ENCODE data around the gene WDR45B. TPM values are rescaled to one million over a fixed set of nuclear protein-coding genes. Genes with fewer than 3 reads are reported as not detected.

WDR45B gene
- total and polyA plus RNA-seq, 2 donors (not counting 3 experiments of a cell fraction or from before 2014, with no cell fraction given): 62.0 to 76.7 TPM

DNA sequence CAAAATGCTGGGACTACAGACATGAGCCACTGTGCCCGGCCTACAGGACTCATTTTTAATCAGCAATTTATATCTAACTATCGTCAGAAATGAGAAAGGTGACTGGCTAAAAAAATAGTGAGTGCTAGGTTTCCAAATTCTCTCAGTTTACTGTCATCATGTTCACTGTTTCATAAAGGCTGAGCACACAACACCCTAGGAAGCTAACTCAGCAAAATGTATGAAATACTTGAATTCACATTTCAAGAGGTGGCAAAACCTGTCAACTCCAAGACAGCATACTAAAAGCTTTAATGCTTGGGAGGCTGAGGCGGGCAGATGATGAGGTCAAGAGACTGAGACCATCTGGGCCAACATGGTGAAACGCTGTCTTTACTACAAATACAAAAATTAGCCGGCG is 16.7 kb downstream of the WDR45B start:
- FAIRE-seq: peak; percentile 43
- no peak overlapping the region for H3K27ac ChIP-seq (ENCODE audit: insufficient read depth, low read depth, low read length)
- dilution Hi-C loops (cut with MboI; ENCODE audit: extremely low pct_ligation_motif_present, low sequenced_read_pairs) (no loop called here), intact Hi-C loops (cut with micrococcal nuclease) (no loop called here)
- H3K27me3 ChIP-seq (ENCODE audit: control insufficient read depth in 2 of 2, insufficient read depth in 2 of 2, low read length in 2 of 2): no peaks in the 10 kb centered on the region
- POLR2A ChIA-PET: no interaction called here
- no peaks in the 10 kb centered on the region for H4K20me1 ChIP-seq (replicated peaks; ENCODE audit: control insufficient read depth, extremely low read depth, insufficient read depth, low read length)
- no peaks in the 10 kb centered on the region for H3K9me3 ChIP-seq (replicated peaks; ENCODE audit: control insufficient read depth, insufficient read depth, low read length)
- H3K9me1 ChIP-seq (replicated peaks; ENCODE audit: control insufficient read depth, extremely low read depth, insufficient read depth, low read length): no peaks in the 10 kb centered on the region
- H3K79me2 ChIP-seq (ENCODE audit: control insufficient read depth, insufficient read depth, low read length): peaks cover 37% of the 10 kb centered on the region
- H3K4me2 ChIP-seq (ENCODE audit: insufficient read depth, low read length): no peak overlapping the region
- no TSS peak for BruUV-seq (replicated peaks)
- H3K4me3 ChIP-seq (replicated peaks in 1 of 3; ENCODE audit: insufficient read depth in 1 of 3, low read depth in 1 of 3, low read length in 3 of 3): no peak overlapping the region
- peaks cover 3 to 24% of the 10 kb centered on the region in 2 experiments for H3K36me3 ChIP-seq (ENCODE audit: control insufficient read depth in 2 of 2, extremely low read depth in 1 of 2, insufficient read depth in 2 of 2, low read length in 2 of 2)
- no peak for DNase-seq (ENCODE audit: low read depth, low spot score)
- CTCF ChIA-PET: interaction anchor here (0.9 kb wide), 1 partner anchor 9 kb away, joined by 3 read pairs; no protein-coding TSS in a partner anchor
- H3K9ac ChIP-seq (replicated peaks; ENCODE audit: extremely low read depth, insufficient read depth, low read length): no peak overlapping the region
- H3K4me1 ChIP-seq (ENCODE audit: control insufficient read depth, extremely low read depth, insufficient read depth, low read length): no peaks in the 10 kb centered on the region
- TF ChIP-seq EZH2 (IDR thresholded peaks at IDR 0.05; ENCODE audit: borderline replicate concordance, low read depth, low read length, severe bottlenecking) (no peak), JUN (IDR thresholded peaks at IDR 0.05; ENCODE audit: borderline replicate concordance, insufficient read depth, insufficient read length, low read depth) (no peak), FOS (IDR thresholded peaks at IDR 0.05; ENCODE audit: borderline replicate concordance, insufficient read depth, low read length) (no peak), POLR2AphosphoS5 (IDR thresholded peaks at IDR 0.05; ENCODE audit: insufficient read depth, low read depth, low read length) (no peak), MYC (IDR thresholded peaks at IDR 0.05; ENCODE audit: low read depth, low read length) (no peak), POLR2A (IDR thresholded peaks at IDR 0.05; ENCODE audit: low read depth, low read length) (no peak), GATA2 (IDR thresholded peaks at IDR 0.05; ENCODE audit: insufficient read depth, insufficient read length, low read depth, low read length) (no peak)
- TF ChIP-seq, protein P1, sequence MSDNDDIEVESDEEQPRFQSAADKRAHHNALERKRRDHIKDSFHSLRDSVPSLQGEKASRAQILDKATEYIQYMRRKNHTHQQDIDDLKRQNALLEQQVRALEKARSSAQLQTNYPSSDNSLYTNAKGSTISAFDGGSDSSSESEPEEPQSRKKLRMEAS (IDR thresholded peaks at IDR 0.05; ENCODE audit: insufficient read depth, insufficient read length): no peak
- TF ChIP-seq, protein P2, sequence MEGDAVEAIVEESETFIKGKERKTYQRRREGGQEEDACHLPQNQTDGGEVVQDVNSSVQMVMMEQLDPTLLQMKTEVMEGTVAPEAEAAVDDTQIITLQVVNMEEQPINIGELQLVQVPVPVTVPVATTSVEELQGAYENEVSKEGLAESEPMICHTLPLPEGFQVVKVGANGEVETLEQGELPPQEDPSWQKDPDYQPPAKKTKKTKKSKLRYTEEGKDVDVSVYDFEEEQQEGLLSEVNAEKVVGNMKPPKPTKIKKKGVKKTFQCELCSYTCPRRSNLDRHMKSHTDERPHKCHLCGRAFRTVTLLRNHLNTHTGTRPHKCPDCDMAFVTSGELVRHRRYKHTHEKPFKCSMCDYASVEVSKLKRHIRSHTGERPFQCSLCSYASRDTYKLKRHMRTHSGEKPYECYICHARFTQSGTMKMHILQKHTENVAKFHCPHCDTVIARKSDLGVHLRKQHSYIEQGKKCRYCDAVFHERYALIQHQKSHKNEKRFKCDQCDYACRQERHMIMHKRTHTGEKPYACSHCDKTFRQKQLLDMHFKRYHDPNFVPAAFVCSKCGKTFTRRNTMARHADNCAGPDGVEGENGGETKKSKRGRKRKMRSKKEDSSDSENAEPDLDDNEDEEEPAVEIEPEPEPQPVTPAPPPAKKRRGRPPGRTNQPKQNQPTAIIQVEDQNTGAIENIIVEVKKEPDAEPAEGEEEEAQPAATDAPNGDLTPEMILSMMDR (IDR thresholded peaks at IDR 0.05; ENCODE audit: extremely low read depth in 1 of 2, insufficient read depth in 1 of 2, low read depth in 1 of 2, low read length in 2 of 2): no peak
- H2AFZ ChIP-seq (ENCODE audit: low read depth, low read length): no peak overlapping the region
